K562 (cell line): ENCODE results near the gene SLC2A13. TPM values are rescaled to one million over a fixed set of nuclear protein-coding genes. Genes with fewer than 3 reads are reported as not detected.

ENCODE experiments used
- ATAC-seq: fragments of 200-7000 bp; cut with Tn5 transposase; 3 replicates; pipeline ENCODE4 v1.9.1; 2020; ENCODE audit warnings: moderate library complexity
- BruUV-seq: library from RNA; stranded (reverse); fragments of 400-500 nt; replicated peaks from 2 replicates; lab custom pipeline; 2021; lab: Mats Ljungman, UMichigan
- CTCF ChIA-PET: fragments of 300-600 bp; formaldehyde crosslinking; extraction: SDS; loops from one replicate; lab custom pipeline; 2021; ENCODE audit warnings: low intra/inter-chr PET ratio; lab: Yijun Ruan, JAX
- POLR2A ChIA-PET: fragments of 300-600, 350-650 bp; sonication (Branson Sonifier 250); formaldehyde crosslinking; extraction: SDS; loops from one replicate; lab custom pipeline; 2021; ENCODE audit warnings: antibody characterized with exemption, inconsistent platforms; lab: Yijun Ruan, JAX
- DNase-seq, 4 experiments: peaks; one replicate each; pipeline versions ENCODE4 v3.0.0 to v3.0.0-alpha.2; 2011 to 2018; ENCODE audit warnings: low spot score in 3 of 4, mixed read lengths in 3 of 4; ENCODE audit errors: extremely low read depth in 1 of 4
- FAIRE-seq: peaks from 2 replicates; lab custom pipeline; 2011; peaks lifted over from hg19 to GRCh38; lab: Jason Lieb, UNC
- H2AFZ ChIP-seq: 2 replicates; pipeline ENCODE4 v1.6.0; 2011; ENCODE audit warnings: low read depth, low read length, control low read depth, inconsistent platforms
- H3K27ac ChIP-seq: fragments of 200-600 bp; 3 replicates; pipeline ENCODE4 v1.8.0; 2011; ENCODE audit warnings: low read depth, mild to moderate bottlenecking, control low read depth, inconsistent platforms, low read length, moderate library complexity, mixed read lengths; ENCODE audit errors: extremely low read depth
- H3K27me3 ChIP-seq, 2 experiments: fragments of 300-600 bp in 1 of 2; 2 replicates in 1 of 2; 3 replicates in 1 of 2; pipeline versions ENCODE4 v1.6.0 to v1.8.0; 2011; ENCODE audit warnings: inconsistent platforms in 2 of 2, low read length in 2 of 2, mild to moderate bottlenecking in 1 of 2, mixed read lengths in 1 of 2, moderate library complexity in 1 of 2; ENCODE audit not compliant: control insufficient read depth in 2 of 2, insufficient read depth in 2 of 2
- H3K36me3 ChIP-seq: fragments of 300-600 bp; 3 replicates; pipeline ENCODE4 v1.8.0; 2011; ENCODE audit warnings: mild to moderate bottlenecking, low read length, inconsistent platforms; ENCODE audit not compliant: control insufficient read depth, insufficient read depth
- H3K4me1 ChIP-seq, 2 experiments: fragments of 200-600 bp in 1 of 2; replicated peaks in 1 of 2; 2 replicates in 1 of 2; 3 replicates in 1 of 2; pipeline versions ENCODE4 v1.5.1 to v1.8.0; 2011; ENCODE audit warnings: inconsistent platforms in 2 of 2, low read length in 2 of 2, mild to moderate bottlenecking in 1 of 2, mixed read lengths in 1 of 2, moderate library complexity in 1 of 2; ENCODE audit not compliant: control insufficient read depth in 2 of 2, insufficient read depth in 2 of 2
- H3K4me2 ChIP-seq: 2 replicates; pipeline ENCODE4 v1.6.1; 2011; ENCODE audit warnings: low read length, control low read depth, inconsistent platforms, mixed read lengths; ENCODE audit not compliant: insufficient read depth
- H3K4me3 ChIP-seq: fragments of 200-600 bp; sonication (generic), shearing (Covaris generic); 2 replicates; pipeline ENCODE4 v1.5.1; 2016; ENCODE audit warnings: control low read depth, inconsistent platforms
- H3K79me2 ChIP-seq: fragments of 200-600 bp; 3 replicates; pipeline ENCODE4 v1.8.0; 2011; ENCODE audit warnings: low read length, inconsistent platforms; ENCODE audit not compliant: control insufficient read depth, insufficient read depth
- H3K9ac ChIP-seq, 2 experiments: 2 replicates each; pipeline versions ENCODE4 v1.6.0 to v1.6.1; 2011; ENCODE audit warnings: low read depth in 2 of 2, low read length in 2 of 2, control low read depth in 1 of 2, inconsistent platforms in 1 of 2, mild to moderate bottlenecking in 1 of 2, mixed read lengths in 1 of 2; ENCODE audit not compliant: insufficient read depth in 1 of 2
- H3K9me1 ChIP-seq: one replicate; pipeline ENCODE4 v1.6.0; 2011; ENCODE audit warnings: inconsistent platforms, mild to moderate bottlenecking, low read length, moderate library complexity; ENCODE audit not compliant: control insufficient read depth, insufficient read depth
- H3K9me3 ChIP-seq: replicated peaks from 2 replicates; pipeline ENCODE4 v1.5.1; 2011; ENCODE audit warnings: low read depth, low read length, inconsistent platforms; ENCODE audit not compliant: control insufficient read depth, insufficient read depth
- H4K20me1 ChIP-seq: replicated peaks from 2 replicates; pipeline ENCODE4 v1.6.1; 2011; ENCODE audit warnings: low read length, inconsistent platforms, mixed read lengths; ENCODE audit not compliant: control insufficient read depth, insufficient read depth
- CBFA2T2 ChIP-seq: fragments of 450-650 bp; conservative IDR thresholded peaks from 2 replicates; pipeline ENCODE4 v1.6.1; 2017; ENCODE audit warnings: mild to moderate bottlenecking
- CHCHD3 ChIP-seq: fragments of 250-450 bp; sonication (Bioruptor Pico); IDR thresholded peaks from 2 replicates; pipeline ENCODE4 v2.1.2; 2022; ENCODE audit warnings: mild to moderate bottlenecking
- HMG20A ChIP-seq: fragments of 450-650 bp; formaldehyde crosslinking; conservative IDR thresholded peaks from 2 replicates; pipeline ENCODE4 v1.4.0; 2020; ENCODE audit warnings: mild to moderate bottlenecking, mixed read lengths
- KAT7 ChIP-seq: sonication (generic); formaldehyde crosslinking; IDR thresholded peaks from 2 replicates; pipeline ENCODE4 v1.8.0; 2022; ENCODE audit warnings: missing genetic modification reagents, mild to moderate bottlenecking, borderline replicate concordance
- RBM15 ChIP-seq: fragments of 200-400 bp; formaldehyde crosslinking; IDR thresholded peaks from 2 replicates; pipeline ENCODE4 v1.6.1; 2018; ENCODE audit warnings: mild to moderate bottlenecking, low read length, moderate library complexity; ENCODE audit not compliant: insufficient read depth
- SRSF7 ChIP-seq: fragments of 200-400 bp; formaldehyde crosslinking; optimal IDR thresholded peaks from 2 replicates; pipeline ENCODE3; 2017; ENCODE audit warnings: mild to moderate bottlenecking, low read depth, low read length
- TCF7 ChIP-seq: sonication (generic); IDR thresholded peaks from 2 replicates; pipeline ENCODE4 v1.6.1; 2016; ENCODE audit warnings: antibody characterized with exemption, borderline replicate concordance
- WHSC1 ChIP-seq: IDR thresholded peaks from one replicate; pipeline ENCODE4 v1.6.1; 2012; ENCODE audit warnings: low read length, control low read depth, inconsistent platforms
- ZSCAN32 ChIP-seq: fragments of 450-650 bp; formaldehyde crosslinking; IDR thresholded peaks from 2 replicates; pipeline ENCODE4 v1.4.0; 2020; ENCODE audit warnings: mild to moderate bottlenecking, moderate library complexity
- in situ Hi-C: fragments of 300-500 bp; cut with MboI; formaldehyde crosslinking; loops from 4 replicates; pipeline ENCODE4 v1.15.0; 2018; ENCODE audit warnings: inconsistent platforms, mixed read lengths
- intact Hi-C: fragments of 100-400 bp; cut with micrococcal nuclease; formaldehyde crosslinking; loops from 2 replicates; pipeline ENCODE4 v1.14.2; 2022
- polyA plus RNA-seq, 8 experiments: library from polyadenylated mRNA; depleted of rRNA in 4 of 8; stranded (reverse) in 5 of 8; unstranded in 3 of 8; fragments of >200 nt; fragmentation: Nextera tagmentation in 2 of 8; fragmentation: Illumina TruSeq in 1 of 8; extraction: Ambion mirVana in 2 of 8; extraction: Trizol in 1 of 8; gene quantifications; 2 replicates each; pipeline versions ENCODE4 v1.2.1 to v1.2.3, GENCODE V29; 2011 to 2014; ENCODE audit warnings: inconsistent platforms in 1 of 8, missing spikeins in 1 of 8
- total RNA-seq, 7 experiments: library from RNA; depleted of rRNA in 6 of 7; stranded (reverse); fragments of >200 nt in 6 of 7; fragmentation: Illumina TruSeq in 2 of 7; extraction: Trizol in 2 of 7; gene quantifications; 2 replicates each; pipeline versions ENCODE4 v1.2.1 to v1.2.3, GENCODE V29; 2011 to 2021; ENCODE audit warnings: low replicate concordance in 1 of 7
- TF ChIP-seq, protein P1 (sequence below): fragments of 450-650 bp; IDR thresholded peaks from 2 replicates; pipeline ENCODE4 v1.6.1; 2016; ENCODE audit warnings: mild to moderate bottlenecking, moderate library complexity
- TF ChIP-seq, protein P2 (sequence below): IDR thresholded peaks from 2 replicates; pipeline ENCODE4 v1.6.1; 2011; ENCODE audit not compliant: insufficient read length; ENCODE audit errors: extremely low read depth

SLC2A13 gene
- total and polyA plus RNA-seq, 9 of the 15 experiments (the other 6 are each of a cell fraction or from before 2014, with no cell fraction given) = 1.7 to 12.4 (median 9.0) TPM

DNA sequence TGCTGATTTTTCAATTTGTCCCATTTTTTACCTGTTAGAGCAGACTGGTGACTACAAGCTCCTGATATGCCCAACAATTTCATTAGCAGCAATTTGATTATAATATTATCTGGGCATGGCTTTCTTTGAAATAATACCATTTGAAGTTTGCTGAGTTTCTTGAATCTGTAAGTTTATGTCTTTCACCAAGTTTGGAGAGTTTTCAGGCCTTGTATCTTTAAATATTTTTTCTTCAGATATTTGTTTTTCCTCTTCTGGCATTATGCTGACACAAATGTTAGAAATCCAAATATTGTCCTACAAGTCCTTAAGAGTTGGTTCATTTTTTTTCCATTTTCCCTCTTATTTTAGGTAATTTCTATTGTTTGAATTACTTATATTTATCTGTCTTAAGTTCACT lies 30.4 kb downstream of the SLC2A13 start:
- H3K4me2 ChIP-seq = no peak overlapping the region
- no peak overlapping the region for H3K27ac ChIP-seq
- no peaks in the 10 kb centered on the region for H3K9me3 ChIP-seq
- BruUV-seq = no TSS peak
- no peaks in the 10 kb centered on the region for H3K36me3 ChIP-seq
- no peak overlapping the region for H3K4me3 ChIP-seq
- no peaks in the 10 kb centered on the region for H4K20me1 ChIP-seq
- no peak overlapping the region for H3K9ac ChIP-seq
- intact Hi-C loops = no loop called here
- H3K9me1 ChIP-seq = no peaks in the 10 kb centered on the region
- no peaks in the 10 kb centered on the region for H3K4me1 ChIP-seq
- no peak for FAIRE-seq
- in situ Hi-C loops = no loop called here
- ChIA-PET CTCF (no interaction called here), POLR2A (no interaction called here)
- H2AFZ ChIP-seq = no peak overlapping the region
- ATAC-seq = no peak
- no peaks in the 10 kb centered on the region for H3K79me2 ChIP-seq
- no peak for DNase-seq
- no peaks in the 10 kb centered on the region for H3K27me3 ChIP-seq
- TF ChIP-seq RBM15 (no peak), CBFA2T2 (no peak), CHCHD3 (no peak), KAT7 (CRISPR knock-in tag) (no peak), HMG20A (CRISPR knock-in tag) (no peak), WHSC1 (no peak), ZSCAN32 (CRISPR knock-in tag) (no peak), SRSF7 (no peak), TCF7 (no peak)
- TF ChIP-seq, protein P1, sequence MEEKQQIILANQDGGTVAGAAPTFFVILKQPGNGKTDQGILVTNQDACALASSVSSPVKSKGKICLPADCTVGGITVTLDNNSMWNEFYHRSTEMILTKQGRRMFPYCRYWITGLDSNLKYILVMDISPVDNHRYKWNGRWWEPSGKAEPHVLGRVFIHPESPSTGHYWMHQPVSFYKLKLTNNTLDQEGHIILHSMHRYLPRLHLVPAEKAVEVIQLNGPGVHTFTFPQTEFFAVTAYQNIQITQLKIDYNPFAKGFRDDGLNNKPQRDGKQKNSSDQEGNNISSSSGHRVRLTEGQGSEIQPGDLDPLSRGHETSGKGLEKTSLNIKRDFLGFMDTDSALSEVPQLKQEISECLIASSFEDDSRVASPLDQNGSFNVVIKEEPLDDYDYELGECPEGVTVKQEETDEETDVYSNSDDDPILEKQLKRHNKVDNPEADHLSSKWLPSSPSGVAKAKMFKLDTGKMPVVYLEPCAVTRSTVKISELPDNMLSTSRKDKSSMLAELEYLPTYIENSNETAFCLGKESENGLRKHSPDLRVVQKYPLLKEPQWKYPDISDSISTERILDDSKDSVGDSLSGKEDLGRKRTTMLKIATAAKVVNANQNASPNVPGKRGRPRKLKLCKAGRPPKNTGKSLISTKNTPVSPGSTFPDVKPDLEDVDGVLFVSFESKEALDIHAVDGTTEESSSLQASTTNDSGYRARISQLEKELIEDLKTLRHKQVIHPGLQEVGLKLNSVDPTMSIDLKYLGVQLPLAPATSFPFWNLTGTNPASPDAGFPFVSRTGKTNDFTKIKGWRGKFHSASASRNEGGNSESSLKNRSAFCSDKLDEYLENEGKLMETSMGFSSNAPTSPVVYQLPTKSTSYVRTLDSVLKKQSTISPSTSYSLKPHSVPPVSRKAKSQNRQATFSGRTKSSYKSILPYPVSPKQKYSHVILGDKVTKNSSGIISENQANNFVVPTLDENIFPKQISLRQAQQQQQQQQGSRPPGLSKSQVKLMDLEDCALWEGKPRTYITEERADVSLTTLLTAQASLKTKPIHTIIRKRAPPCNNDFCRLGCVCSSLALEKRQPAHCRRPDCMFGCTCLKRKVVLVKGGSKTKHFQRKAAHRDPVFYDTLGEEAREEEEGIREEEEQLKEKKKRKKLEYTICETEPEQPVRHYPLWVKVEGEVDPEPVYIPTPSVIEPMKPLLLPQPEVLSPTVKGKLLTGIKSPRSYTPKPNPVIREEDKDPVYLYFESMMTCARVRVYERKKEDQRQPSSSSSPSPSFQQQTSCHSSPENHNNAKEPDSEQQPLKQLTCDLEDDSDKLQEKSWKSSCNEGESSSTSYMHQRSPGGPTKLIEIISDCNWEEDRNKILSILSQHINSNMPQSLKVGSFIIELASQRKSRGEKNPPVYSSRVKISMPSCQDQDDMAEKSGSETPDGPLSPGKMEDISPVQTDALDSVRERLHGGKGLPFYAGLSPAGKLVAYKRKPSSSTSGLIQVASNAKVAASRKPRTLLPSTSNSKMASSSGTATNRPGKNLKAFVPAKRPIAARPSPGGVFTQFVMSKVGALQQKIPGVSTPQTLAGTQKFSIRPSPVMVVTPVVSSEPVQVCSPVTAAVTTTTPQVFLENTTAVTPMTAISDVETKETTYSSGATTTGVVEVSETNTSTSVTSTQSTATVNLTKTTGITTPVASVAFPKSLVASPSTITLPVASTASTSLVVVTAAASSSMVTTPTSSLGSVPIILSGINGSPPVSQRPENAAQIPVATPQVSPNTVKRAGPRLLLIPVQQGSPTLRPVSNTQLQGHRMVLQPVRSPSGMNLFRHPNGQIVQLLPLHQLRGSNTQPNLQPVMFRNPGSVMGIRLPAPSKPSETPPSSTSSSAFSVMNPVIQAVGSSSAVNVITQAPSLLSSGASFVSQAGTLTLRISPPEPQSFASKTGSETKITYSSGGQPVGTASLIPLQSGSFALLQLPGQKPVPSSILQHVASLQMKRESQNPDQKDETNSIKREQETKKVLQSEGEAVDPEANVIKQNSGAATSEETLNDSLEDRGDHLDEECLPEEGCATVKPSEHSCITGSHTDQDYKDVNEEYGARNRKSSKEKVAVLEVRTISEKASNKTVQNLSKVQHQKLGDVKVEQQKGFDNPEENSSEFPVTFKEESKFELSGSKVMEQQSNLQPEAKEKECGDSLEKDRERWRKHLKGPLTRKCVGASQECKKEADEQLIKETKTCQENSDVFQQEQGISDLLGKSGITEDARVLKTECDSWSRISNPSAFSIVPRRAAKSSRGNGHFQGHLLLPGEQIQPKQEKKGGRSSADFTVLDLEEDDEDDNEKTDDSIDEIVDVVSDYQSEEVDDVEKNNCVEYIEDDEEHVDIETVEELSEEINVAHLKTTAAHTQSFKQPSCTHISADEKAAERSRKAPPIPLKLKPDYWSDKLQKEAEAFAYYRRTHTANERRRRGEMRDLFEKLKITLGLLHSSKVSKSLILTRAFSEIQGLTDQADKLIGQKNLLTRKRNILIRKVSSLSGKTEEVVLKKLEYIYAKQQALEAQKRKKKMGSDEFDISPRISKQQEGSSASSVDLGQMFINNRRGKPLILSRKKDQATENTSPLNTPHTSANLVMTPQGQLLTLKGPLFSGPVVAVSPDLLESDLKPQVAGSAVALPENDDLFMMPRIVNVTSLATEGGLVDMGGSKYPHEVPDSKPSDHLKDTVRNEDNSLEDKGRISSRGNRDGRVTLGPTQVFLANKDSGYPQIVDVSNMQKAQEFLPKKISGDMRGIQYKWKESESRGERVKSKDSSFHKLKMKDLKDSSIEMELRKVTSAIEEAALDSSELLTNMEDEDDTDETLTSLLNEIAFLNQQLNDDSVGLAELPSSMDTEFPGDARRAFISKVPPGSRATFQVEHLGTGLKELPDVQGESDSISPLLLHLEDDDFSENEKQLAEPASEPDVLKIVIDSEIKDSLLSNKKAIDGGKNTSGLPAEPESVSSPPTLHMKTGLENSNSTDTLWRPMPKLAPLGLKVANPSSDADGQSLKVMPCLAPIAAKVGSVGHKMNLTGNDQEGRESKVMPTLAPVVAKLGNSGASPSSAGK = no peak
- TF ChIP-seq, protein P2, sequence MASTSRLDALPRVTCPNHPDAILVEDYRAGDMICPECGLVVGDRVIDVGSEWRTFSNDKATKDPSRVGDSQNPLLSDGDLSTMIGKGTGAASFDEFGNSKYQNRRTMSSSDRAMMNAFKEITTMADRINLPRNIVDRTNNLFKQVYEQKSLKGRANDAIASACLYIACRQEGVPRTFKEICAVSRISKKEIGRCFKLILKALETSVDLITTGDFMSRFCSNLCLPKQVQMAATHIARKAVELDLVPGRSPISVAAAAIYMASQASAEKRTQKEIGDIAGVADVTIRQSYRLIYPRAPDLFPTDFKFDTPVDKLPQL = no peak
